Raji (cell line): ENCODE results near the gene CGRRF1.

Experiments
- POLR2A ChIP-seq: IDR thresholded peaks from 2 replicates; pipeline ENCODE4 v1.6.1; 2011; ENCODE audit warnings: low read depth, low read length, control low read depth; ENCODE audit not compliant: insufficient read depth

CGRRF1 gene

GRCh38 chr14:54512393-54512792 is 2.7 kb downstream of the CGRRF1 start:
- no peak for TF ChIP-seq POLR2A

GRCh38 chr14:54515670-54516069 is 6.0 kb downstream of the CGRRF1 start:
- no peak for TF ChIP-seq POLR2A

GRCh38 chr14:54516709-54517108 is 7.0 kb downstream of the CGRRF1 start:
- no peak for TF ChIP-seq POLR2A

GRCh38 chr14:54524410-54524809 is 14.7 kb downstream of the CGRRF1 start:
- TF ChIP-seq POLR2A, result no peak

GRCh38 chr14:54528973-54529372 is 19.3 kb downstream of the CGRRF1 start:
- no peak for TF ChIP-seq POLR2A

GRCh38 chr14:54529811-54530210 is 20.1 kb downstream of the CGRRF1 start:
- no peak for TF ChIP-seq POLR2A

GRCh38 chr14:54532111-54533012 is 22.7 kb downstream of the CGRRF1 start:
- TF ChIP-seq POLR2A, result no peak

- no peak for TF ChIP-seq POLR2A
Observed at GRCh38 chr14:54533100-54533499, 23.4 kb downstream of the CGRRF1 start.

GRCh38 chr14:54535126-54535525 is 25.4 kb downstream of the CGRRF1 start:
- TF ChIP-seq POLR2A, result no peak

GRCh38 chr14:54535646-54536045 is 25.9 kb downstream of the CGRRF1 start:
- no peak for TF ChIP-seq POLR2A

- no peak for TF ChIP-seq POLR2A
Observed at GRCh38 chr14:54537651-54538050, 27.9 kb downstream of the CGRRF1 start.

- no peak for TF ChIP-seq POLR2A
Observed at GRCh38 chr14:54538055-54538454, 28.3 kb downstream of the CGRRF1 start.

GRCh38 chr14:54547583-54547982 is 37.9 kb downstream of the CGRRF1 start:
- TF ChIP-seq POLR2A, result no peak

GRCh38 chr14:54548491-54548890 is 38.8 kb downstream of the CGRRF1 start:
- no peak for TF ChIP-seq POLR2A

- TF ChIP-seq POLR2A, result no peak
Observed at GRCh38 chr14:54549862-54550261, 40.2 kb downstream of the CGRRF1 start.

GRCh38 chr14:54550514-54550913 is 40.8 kb downstream of the CGRRF1 start:
- TF ChIP-seq POLR2A, result no peak

- TF ChIP-seq POLR2A, result no peak
Observed at GRCh38 chr14:54554401-54554800, 44.7 kb downstream of the CGRRF1 start.
